Ascending aorta (tissue), 2 donors: ENCODE results near the gene GLOD4. TPM values are rescaled to one million over a fixed set of nuclear protein-coding genes. Genes with fewer than 3 reads are reported as not detected.

Source experiments
- DNase-seq, 2 donors: peaks; one replicate each; pipeline ENCODE4 v3.0.0-alpha.2; 2019; ENCODE audit warnings: low spot score in 2 of 2
- H3K27ac ChIP-seq, 2 donors: fragments of 200-600 bp; sonication (generic); one replicate each; pipeline ENCODE4 v1.5.1; 2016 to 2017; ENCODE audit warnings: mild to moderate bottlenecking in 1 of 2
- H3K27me3 ChIP-seq: fragments of 200-600 bp; sonication (generic); one replicate; pipeline ENCODE4 v1.5.1; 2017
- H3K36me3 ChIP-seq, 2 donors: fragments of 200-600 bp; sonication (generic); one replicate each; pipeline ENCODE4 v1.5.1; 2016
- H3K4me1 ChIP-seq, 2 donors: fragments of 200-600 bp; sonication (generic); one replicate each; pipeline ENCODE4 v1.5.1; 2016 to 2017; ENCODE audit warnings: mild to moderate bottlenecking in 1 of 2
- H3K4me3 ChIP-seq, 2 donors: fragments of 200-600 bp; sonication (generic); one replicate each; pipeline ENCODE4 v1.5.1; 2016 to 2017; ENCODE audit warnings: mild to moderate bottlenecking in 1 of 2
- H3K9me3 ChIP-seq, 2 donors: fragments of 200-600 bp; sonication (generic); one replicate each; pipeline ENCODE4 v1.5.1; 2016
- CTCF ChIP-seq, 3 experiments: fragments of 200-600 bp in 2 of 3; fragments of 450-650 bp in 1 of 3; sonication (generic) in 2 of 3; IDR thresholded peaks; one replicate each; pipeline ENCODE4 v1.5.1; 2016 to 2019; ENCODE audit warnings: antibody characterized with exemption in 3 of 3, mild to moderate bottlenecking in 1 of 3, moderate library complexity in 1 of 3
- intact Hi-C: fragments of 100-400 bp; cut with DNase I; formaldehyde crosslinking; loops from one replicate; pipeline ENCODE4 v1.15.1; 2023
- total RNA-seq: library from RNA; depleted of rRNA; stranded (reverse); fragments of >200 nt; gene quantifications from one replicate; pipeline ENCODE4 v1.1.0, GENCODE V29; 2016

The GLOD4 gene
- total RNA-seq, 1 donor from 2014 or later, result 148 TPM

- Histone ChIP-seq H3K27me3 (no peaks in the 10 kb centered on the region), H3K36me3 (no peaks in the 10 kb centered on the region), H3K4me3 (no peak overlapping the region), H3K9me3 (no peaks in the 10 kb centered on the region), H3K4me1 (no peaks in the 10 kb centered on the region), H3K27ac (no peak overlapping the region)
- no peak for TF ChIP-seq CTCF (IDR thresholded peaks at IDR 0.05)
- no peak for DNase-seq
- intact Hi-C loops, result no loop called here
Observed at GRCh38 chr17:720706-721539, 61.2 kb downstream of the GLOD4 start.

GRCh38 chr17:718075-718474, 64.0 kb downstream of the GLOD4 start:
- DNase-seq, result no peak
- intact Hi-C loops, result no loop called here
- Histone ChIP-seq H3K4me1 (peaks cover 5 to 10% of the 10 kb centered on the region in 2 donors), H3K27ac (no peak overlapping the region), H3K4me3 (no peak overlapping the region), H3K9me3 (no peaks in the 10 kb centered on the region), H3K27me3 (no peaks in the 10 kb centered on the region), H3K36me3 (no peaks in the 10 kb centered on the region)
- no peak for TF ChIP-seq CTCF (IDR thresholded peaks at IDR 0.05)

Other genes with a start within 250 kb of the GLOD4 start
- gene VPS53, start 67.4 kb downstream of the GLOD4 start, total RNA-seq, result 6.8 TPM
- 21.9 TPM for gene TLCD3A, start 49.7 kb downstream of the GLOD4 start, total RNA-seq
- 11.2 TPM for gene GEMIN4, start 30.0 kb downstream of the GLOD4 start, total RNA-seq
- gene MRM3, start 73 bp upstream of the GLOD4 start, total RNA-seq, result 17.0 TPM
- 67.3 TPM for gene NXN, start 197.5 kb upstream of the GLOD4 start, total RNA-seq
- 12.1 TPM for gene TIMM22, start 214.8 kb upstream of the GLOD4 start, total RNA-seq